Measurements from ENCODE around the gene NOSIP.

Gene NOSIP

DNA sequence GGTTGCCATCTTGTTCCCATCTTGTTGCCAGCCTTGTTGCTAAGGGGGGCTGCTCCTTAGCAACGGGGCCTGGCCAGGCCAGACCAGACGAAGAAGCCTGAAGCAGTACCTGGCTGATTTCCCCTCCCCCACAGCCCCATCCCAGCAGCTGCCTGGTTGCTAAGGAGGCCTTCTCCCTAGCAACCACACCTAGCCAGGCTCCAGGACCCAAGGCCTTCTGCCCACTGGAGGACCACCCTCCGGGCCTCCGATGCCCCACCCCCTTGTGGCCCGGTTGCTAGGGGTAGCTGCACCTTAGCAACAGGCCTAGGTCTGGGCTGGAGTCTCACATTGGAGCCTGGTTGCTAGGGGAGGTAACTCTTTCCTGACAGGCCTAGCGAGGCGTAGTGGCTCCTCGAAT, 4.7 kb upstream of the NOSIP start:
- no peak for DNase-seq (ENCODE audit: low read depth in 1 of 2, low spot score in 1 of 2)

DNA sequence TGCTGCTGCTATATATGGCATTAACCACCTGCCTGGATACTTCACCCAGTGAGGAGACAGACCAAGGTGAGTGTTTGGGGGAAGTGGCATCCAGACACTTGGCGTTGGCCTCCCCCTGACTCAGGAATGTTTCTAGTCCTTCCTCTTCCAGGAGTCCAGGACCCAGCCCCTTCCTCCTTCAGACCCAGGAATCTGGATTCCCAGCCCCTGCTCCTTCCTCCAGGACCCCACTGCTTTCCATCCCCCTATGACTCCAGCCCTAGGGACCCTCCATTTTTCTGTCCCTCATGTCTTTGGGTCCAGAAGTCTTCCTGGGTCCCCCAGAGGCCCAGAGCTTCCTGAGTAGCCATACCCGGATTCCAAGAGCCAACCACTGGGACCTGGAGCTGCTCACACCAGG, 2.9 kb upstream of the NOSIP start:
- no peak for DNase-seq (ENCODE audit: low read depth in 1 of 2, low spot score in 1 of 2)
- Histone ChIP-seq H3K27me3 (ENCODE audit: insufficient read depth, poor library complexity, severe bottlenecking) (no peaks in the 10 kb centered on the region), H3K4me3 (replicated peaks; ENCODE audit: insufficient read depth, low read length) (no peak overlapping the region), H3K27ac (replicated peaks) (no peak overlapping the region)
- TF ChIP-seq REST (IDR thresholded peaks at IDR 0.05; ENCODE audit: insufficient replicate concordance, low read depth) = no peak
- no peak for TF ChIP-seq GABPA (IDR thresholded peaks at IDR 0.05; ENCODE audit: low read depth)
- no peak for TF ChIP-seq CTCF (IDR thresholded peaks at IDR 0.05; ENCODE audit: insufficient read depth, low read length)
- no peak for TF ChIP-seq POLR2AphosphoS5 (IDR thresholded peaks at IDR 0.05; ENCODE audit: low read depth)
- TF ChIP-seq SPI1 (IDR thresholded peaks at IDR 0.05; ENCODE audit: borderline replicate concordance, low read depth) = no peak

More for the DNA sequence above, 4.7 kb upstream of the NOSIP start:
- Histone ChIP-seq H3K4me3 (replicated peaks; ENCODE audit: insufficient read depth, low read length) (no peak overlapping the region), H3K27ac (replicated peaks) (no peak overlapping the region), H3K27me3 (ENCODE audit: insufficient read depth, poor library complexity, severe bottlenecking) (no peaks in the 10 kb centered on the region)
- no peak for TF ChIP-seq REST (IDR thresholded peaks at IDR 0.05; ENCODE audit: insufficient replicate concordance, low read depth)
- no peak for TF ChIP-seq POLR2AphosphoS5 (IDR thresholded peaks at IDR 0.05; ENCODE audit: low read depth)
- TF ChIP-seq SPI1 (IDR thresholded peaks at IDR 0.05; ENCODE audit: borderline replicate concordance, low read depth) = no peak
- no peak for TF ChIP-seq GABPA (IDR thresholded peaks at IDR 0.05; ENCODE audit: low read depth)
- TF ChIP-seq CTCF (IDR thresholded peaks at IDR 0.05; ENCODE audit: insufficient read depth, low read length) = no peak

DNA sequence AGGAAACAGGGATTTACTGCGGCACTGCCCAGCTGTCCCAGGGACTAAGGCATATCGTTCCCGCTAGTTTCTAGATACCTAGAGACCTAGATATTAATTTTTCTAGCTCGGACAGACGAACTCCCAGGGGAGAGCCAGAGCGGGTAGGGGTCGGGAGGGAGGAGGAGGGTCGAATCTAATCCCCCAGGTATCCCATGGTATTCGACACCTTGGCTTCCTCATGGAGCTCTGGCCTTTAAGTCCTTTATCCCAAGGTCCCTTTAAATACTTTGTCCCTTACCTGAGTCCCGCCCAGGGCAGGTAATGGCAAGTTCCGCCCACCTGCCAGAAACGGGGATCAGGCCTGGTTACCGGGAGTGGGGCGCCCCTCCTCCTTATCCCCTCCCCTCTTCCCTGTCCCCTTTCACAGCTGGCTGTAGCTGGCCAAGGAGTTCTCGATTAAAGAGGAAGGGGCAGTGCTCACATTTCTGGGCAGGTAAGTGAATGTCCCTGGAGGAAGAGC, 702 bp upstream of the NOSIP start, which contains the start of gene PRRG2:
TSS of gene PRRG2 (plus strand) at position 310 of the 502 bp plus-strand sequence. CDS start 1,904 bp downstream, outside the sequence.
- Histone ChIP-seq H3K27me3 (ENCODE audit: insufficient read depth, poor library complexity, severe bottlenecking) (no peaks in the 10 kb centered on the region), H3K27ac (replicated peaks) (peak within 1 kb of the TSS; percentile 74), H3K4me3 (replicated peaks; ENCODE audit: insufficient read depth, low read length) (peak within 1 kb of the TSS; percentile 86)
- no peak for TF ChIP-seq GABPA (IDR thresholded peaks at IDR 0.05; ENCODE audit: low read depth)
- no peak for TF ChIP-seq SPI1 (IDR thresholded peaks at IDR 0.05; ENCODE audit: borderline replicate concordance, low read depth)
- TF ChIP-seq REST (IDR thresholded peaks at IDR 0.05; ENCODE audit: insufficient replicate concordance, low read depth) = no peak
- no peak for TF ChIP-seq POLR2AphosphoS5 (IDR thresholded peaks at IDR 0.05; ENCODE audit: low read depth)
- TF ChIP-seq CTCF (IDR thresholded peaks at IDR 0.05; ENCODE audit: insufficient read depth, low read length) = no peak
- DNase-seq (ENCODE audit: low read depth in 1 of 2, low spot score in 1 of 2) = no peak
